Osteoblast (primary cell): ENCODE measurements around the gene STAT6. TPM values are rescaled to one million over a fixed set of nuclear protein-coding genes. Genes with fewer than 3 reads are reported as not detected.

Experiments
- DNase-seq: peaks from one replicate; pipeline ENCODE4 v3.0.0; 2011; ENCODE audit warnings: low spot score, mixed read lengths; ENCODE audit not compliant: insufficient read length; ENCODE audit errors: missing footprints
- H2AFZ ChIP-seq: 2 replicates; pipeline ENCODE4 v1.6.0; 2011; ENCODE audit warnings: mild to moderate bottlenecking, low read length
- H3K27ac ChIP-seq: 2 replicates; pipeline ENCODE4 v1.5.1; 2011; ENCODE audit warnings: mild to moderate bottlenecking, low read depth, low read length, moderate library complexity
- H3K27me3 ChIP-seq: 2 replicates; pipeline ENCODE4 v1.6.0; 2012; ENCODE audit warnings: mild to moderate bottlenecking, control low read depth, inconsistent platforms, low read length, moderate library complexity; ENCODE audit not compliant: insufficient read depth
- H3K36me3 ChIP-seq: 2 replicates; pipeline ENCODE4 v1.5.1; 2011; ENCODE audit warnings: mild to moderate bottlenecking, low read length, control low read depth, moderate library complexity; ENCODE audit not compliant: insufficient read depth
- H3K4me1 ChIP-seq: 2 replicates; pipeline ENCODE4 v1.5.1; 2011; ENCODE audit warnings: mild to moderate bottlenecking, low read length, control low read depth, moderate library complexity; ENCODE audit not compliant: insufficient read depth
- H3K4me2 ChIP-seq: 2 replicates; pipeline ENCODE4 v1.6.0; 2011; ENCODE audit warnings: mild to moderate bottlenecking, low read length; ENCODE audit not compliant: insufficient read depth
- H3K4me3 ChIP-seq: fragments of 200-600 bp; sonication (generic); 3 replicates; pipeline ENCODE4 v1.5.1; 2012; ENCODE audit warnings: mild to moderate bottlenecking, low read length, inconsistent platforms; ENCODE audit not compliant: insufficient read depth
- H3K79me2 ChIP-seq: 2 replicates; pipeline ENCODE4 v1.6.0; 2012; ENCODE audit warnings: mild to moderate bottlenecking, low read length, control low read depth, inconsistent platforms; ENCODE audit not compliant: insufficient read depth
- H3K9me3 ChIP-seq: 2 replicates; pipeline ENCODE4 v1.5.1; 2011; ENCODE audit warnings: low read depth, low read length, control low read depth
- H4K20me1 ChIP-seq: 2 replicates; pipeline ENCODE4 v1.6.0; 2012; ENCODE audit warnings: mild to moderate bottlenecking, low read length, control low read depth; ENCODE audit not compliant: insufficient read depth
- total RNA-seq: library from RNA; depleted of rRNA; stranded (reverse); fragments of >200 nt; gene quantifications from 2 replicates; pipeline ENCODE4 v1.2.3, GENCODE V29; 2012
- TF ChIP-seq, protein P1 (sequence below): IDR thresholded peaks from 2 replicates; pipeline ENCODE4 v1.5.1; 2011; ENCODE audit warnings: mild to moderate bottlenecking, low read depth, low read length, moderate library complexity; ENCODE audit errors: extremely low read depth

The STAT6 gene
- total RNA-seq, 1 donor: 167 TPM

- TF ChIP-seq, protein P1, sequence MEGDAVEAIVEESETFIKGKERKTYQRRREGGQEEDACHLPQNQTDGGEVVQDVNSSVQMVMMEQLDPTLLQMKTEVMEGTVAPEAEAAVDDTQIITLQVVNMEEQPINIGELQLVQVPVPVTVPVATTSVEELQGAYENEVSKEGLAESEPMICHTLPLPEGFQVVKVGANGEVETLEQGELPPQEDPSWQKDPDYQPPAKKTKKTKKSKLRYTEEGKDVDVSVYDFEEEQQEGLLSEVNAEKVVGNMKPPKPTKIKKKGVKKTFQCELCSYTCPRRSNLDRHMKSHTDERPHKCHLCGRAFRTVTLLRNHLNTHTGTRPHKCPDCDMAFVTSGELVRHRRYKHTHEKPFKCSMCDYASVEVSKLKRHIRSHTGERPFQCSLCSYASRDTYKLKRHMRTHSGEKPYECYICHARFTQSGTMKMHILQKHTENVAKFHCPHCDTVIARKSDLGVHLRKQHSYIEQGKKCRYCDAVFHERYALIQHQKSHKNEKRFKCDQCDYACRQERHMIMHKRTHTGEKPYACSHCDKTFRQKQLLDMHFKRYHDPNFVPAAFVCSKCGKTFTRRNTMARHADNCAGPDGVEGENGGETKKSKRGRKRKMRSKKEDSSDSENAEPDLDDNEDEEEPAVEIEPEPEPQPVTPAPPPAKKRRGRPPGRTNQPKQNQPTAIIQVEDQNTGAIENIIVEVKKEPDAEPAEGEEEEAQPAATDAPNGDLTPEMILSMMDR: no peak
- no peak overlapping the region for H3K4me3 ChIP-seq
- DNase-seq: no peak
- no peak overlapping the region for H3K4me2 ChIP-seq
- peaks cover 4% of the 10 kb centered on the region for H3K79me2 ChIP-seq
- no peaks in the 10 kb centered on the region for H3K9me3 ChIP-seq
- H4K20me1 ChIP-seq: no peaks in the 10 kb centered on the region
- H3K36me3 ChIP-seq: peaks cover 24% of the 10 kb centered on the region
- H3K27ac ChIP-seq: no peak overlapping the region
- H3K27me3 ChIP-seq: no peaks in the 10 kb centered on the region
- H3K4me1 ChIP-seq: no peaks in the 10 kb centered on the region
- no peak overlapping the region for H2AFZ ChIP-seq
These were observed 44.9 kb downstream of the STAT6 start for GRCh38 chr12:57066245-57066644.

GRCh38 chr12:57063991-57064685, 47.0 kb downstream of the STAT6 start:
- H3K79me2 ChIP-seq: peaks cover 2% of the 10 kb centered on the region
- H3K4me2 ChIP-seq: no peak overlapping the region
- H3K27me3 ChIP-seq: no peaks in the 10 kb centered on the region
- TF ChIP-seq, protein P1: no peak
- no peak overlapping the region for H3K4me3 ChIP-seq
- DNase-seq: no peak
- no peaks in the 10 kb centered on the region for H4K20me1 ChIP-seq
- no peaks in the 10 kb centered on the region for H3K4me1 ChIP-seq
- no peak overlapping the region for H2AFZ ChIP-seq
- peak overlapping the region; percentile 15 for H3K27ac ChIP-seq
- H3K9me3 ChIP-seq: no peaks in the 10 kb centered on the region
- H3K36me3 ChIP-seq: peaks cover 28% of the 10 kb centered on the region

DNA sequence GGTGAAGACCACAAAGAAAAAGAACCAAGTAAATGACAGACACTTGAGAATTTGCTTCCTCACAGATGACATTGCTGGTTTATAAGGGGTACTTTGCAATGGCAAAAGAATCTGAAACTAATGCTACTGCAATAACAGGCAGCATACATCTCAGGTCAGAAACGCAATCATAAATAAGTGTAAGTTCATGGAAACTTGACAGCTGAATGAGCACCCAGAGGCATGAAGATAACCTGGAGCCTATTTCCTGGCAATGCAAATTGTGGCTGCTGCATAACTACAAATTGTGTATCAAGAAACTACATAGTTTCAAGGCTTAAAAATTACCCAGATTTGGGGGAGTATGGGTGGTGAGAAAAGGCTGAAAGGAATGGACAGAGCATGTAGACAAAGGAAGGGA, 52.7 kb downstream of the STAT6 start:
- no peak for DNase-seq
- H4K20me1 ChIP-seq: no peaks in the 10 kb centered on the region

DNA sequence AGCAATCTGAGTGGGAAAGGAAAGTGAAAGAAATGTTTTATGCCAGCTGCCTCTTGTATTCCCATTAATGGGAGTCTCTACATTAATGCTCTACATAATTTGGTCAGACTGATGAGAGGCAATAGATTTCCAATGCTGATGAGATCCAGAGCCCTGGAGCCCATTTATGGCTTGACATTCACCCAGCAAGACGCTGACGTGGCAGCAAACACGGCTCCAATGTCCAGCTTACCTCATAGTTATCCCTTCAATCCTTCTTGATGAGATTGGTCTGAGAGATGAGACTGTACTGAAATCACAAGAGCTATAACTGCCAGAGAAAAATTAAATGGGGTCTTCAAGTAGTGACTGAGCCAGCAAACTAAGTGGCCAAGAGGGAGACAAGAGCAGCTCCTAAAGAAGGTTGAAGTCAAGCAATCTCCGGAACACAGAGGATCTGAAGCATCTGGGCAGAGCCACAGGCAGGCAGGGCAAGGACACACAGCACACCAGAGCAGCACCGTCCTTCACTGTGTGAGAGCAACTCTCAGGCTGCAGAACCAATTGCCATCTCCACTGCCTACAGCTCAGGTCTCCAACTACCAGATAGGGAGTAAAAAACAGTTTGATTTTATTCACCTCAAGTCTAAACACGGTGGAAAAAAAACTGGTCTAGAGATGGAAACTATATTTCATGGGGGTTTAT, 54.0 kb downstream of the STAT6 start:
- H3K4me1 ChIP-seq: no peaks in the 10 kb centered on the region
- H3K27ac ChIP-seq: no peak overlapping the region
- H2AFZ ChIP-seq: no peak overlapping the region
- no peaks in the 10 kb centered on the region for H3K79me2 ChIP-seq
- no peaks in the 10 kb centered on the region for H4K20me1 ChIP-seq
- no peak for DNase-seq
- H3K4me3 ChIP-seq: no peak overlapping the region
- no peaks in the 10 kb centered on the region for H3K9me3 ChIP-seq
- H3K27me3 ChIP-seq: no peaks in the 10 kb centered on the region
- peaks cover 40% of the 10 kb centered on the region for H3K36me3 ChIP-seq
- TF ChIP-seq, protein P1: no peak
- no peak overlapping the region for H3K4me2 ChIP-seq

More for the DNA sequence above, 52.7 kb downstream of the STAT6 start:
- peaks cover 43% of the 10 kb centered on the region for H3K36me3 ChIP-seq
- H3K4me2 ChIP-seq: no peak overlapping the region
- no peaks in the 10 kb centered on the region for H3K9me3 ChIP-seq
- H3K79me2 ChIP-seq: no peaks in the 10 kb centered on the region
- H2AFZ ChIP-seq: no peak overlapping the region
- TF ChIP-seq, protein P1: no peak
- H3K4me3 ChIP-seq: no peak overlapping the region
- no peak overlapping the region for H3K27ac ChIP-seq
- no peaks in the 10 kb centered on the region for H3K4me1 ChIP-seq
- no peaks in the 10 kb centered on the region for H3K27me3 ChIP-seq
